Lower leg skin (tissue), 3 donors: ENCODE results near the gene C13orf46.

Source experiments
- POLR2A ChIP-seq, 2 donors: fragments of 450-650 bp; IDR thresholded peaks; one replicate each; pipeline ENCODE4 v1.6.1; 2016 to 2017; ENCODE audit warnings: antibody characterized with exemption in 2 of 2, mild to moderate bottlenecking in 1 of 2, moderate library complexity in 1 of 2
- TF ChIP-seq, protein P1 (sequence below), 3 donors: fragments of 450-650 bp; IDR thresholded peaks; one replicate each; pipeline ENCODE4 v1.5.1; 2016; ENCODE audit warnings: antibody characterized with exemption in 3 of 3, mild to moderate bottlenecking in 3 of 3, moderate library complexity in 2 of 3

GRCh38 chr13:113936166-113936965 lies 37.5 kb downstream of the C13orf46 start:
- TF ChIP-seq, protein P1, sequence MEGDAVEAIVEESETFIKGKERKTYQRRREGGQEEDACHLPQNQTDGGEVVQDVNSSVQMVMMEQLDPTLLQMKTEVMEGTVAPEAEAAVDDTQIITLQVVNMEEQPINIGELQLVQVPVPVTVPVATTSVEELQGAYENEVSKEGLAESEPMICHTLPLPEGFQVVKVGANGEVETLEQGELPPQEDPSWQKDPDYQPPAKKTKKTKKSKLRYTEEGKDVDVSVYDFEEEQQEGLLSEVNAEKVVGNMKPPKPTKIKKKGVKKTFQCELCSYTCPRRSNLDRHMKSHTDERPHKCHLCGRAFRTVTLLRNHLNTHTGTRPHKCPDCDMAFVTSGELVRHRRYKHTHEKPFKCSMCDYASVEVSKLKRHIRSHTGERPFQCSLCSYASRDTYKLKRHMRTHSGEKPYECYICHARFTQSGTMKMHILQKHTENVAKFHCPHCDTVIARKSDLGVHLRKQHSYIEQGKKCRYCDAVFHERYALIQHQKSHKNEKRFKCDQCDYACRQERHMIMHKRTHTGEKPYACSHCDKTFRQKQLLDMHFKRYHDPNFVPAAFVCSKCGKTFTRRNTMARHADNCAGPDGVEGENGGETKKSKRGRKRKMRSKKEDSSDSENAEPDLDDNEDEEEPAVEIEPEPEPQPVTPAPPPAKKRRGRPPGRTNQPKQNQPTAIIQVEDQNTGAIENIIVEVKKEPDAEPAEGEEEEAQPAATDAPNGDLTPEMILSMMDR (IDR thresholded peaks at IDR 0.05), result no peak
- no peak for TF ChIP-seq POLR2A (IDR thresholded peaks at IDR 0.05)
